Osteoblast (primary cell): Measurements from ENCODE around the gene ROBO2. TPM values are rescaled to one million over a fixed set of nuclear protein-coding genes. Genes with fewer than 3 reads are reported as not detected.

ENCODE experiments used
- DNase-seq: peaks from one replicate; pipeline ENCODE4 v3.0.0; 2011; ENCODE audit warnings: low spot score, mixed read lengths; ENCODE audit not compliant: insufficient read length; ENCODE audit errors: missing footprints
- H2AFZ ChIP-seq: 2 replicates; pipeline ENCODE4 v1.6.0; 2011; ENCODE audit warnings: mild to moderate bottlenecking, low read length
- H3K27ac ChIP-seq: 2 replicates; pipeline ENCODE4 v1.5.1; 2011; ENCODE audit warnings: mild to moderate bottlenecking, low read depth, low read length, moderate library complexity
- H3K27me3 ChIP-seq: 2 replicates; pipeline ENCODE4 v1.6.0; 2012; ENCODE audit warnings: mild to moderate bottlenecking, control low read depth, inconsistent platforms, low read length, moderate library complexity; ENCODE audit not compliant: insufficient read depth
- H3K36me3 ChIP-seq: 2 replicates; pipeline ENCODE4 v1.5.1; 2011; ENCODE audit warnings: mild to moderate bottlenecking, low read length, control low read depth, moderate library complexity; ENCODE audit not compliant: insufficient read depth
- H3K4me1 ChIP-seq: 2 replicates; pipeline ENCODE4 v1.5.1; 2011; ENCODE audit warnings: mild to moderate bottlenecking, low read length, control low read depth, moderate library complexity; ENCODE audit not compliant: insufficient read depth
- H3K4me2 ChIP-seq: 2 replicates; pipeline ENCODE4 v1.6.0; 2011; ENCODE audit warnings: mild to moderate bottlenecking, low read length; ENCODE audit not compliant: insufficient read depth
- H3K4me3 ChIP-seq: fragments of 200-600 bp; sonication (generic); 3 replicates; pipeline ENCODE4 v1.5.1; 2012; ENCODE audit warnings: mild to moderate bottlenecking, low read length, inconsistent platforms; ENCODE audit not compliant: insufficient read depth
- H3K79me2 ChIP-seq: 2 replicates; pipeline ENCODE4 v1.6.0; 2012; ENCODE audit warnings: mild to moderate bottlenecking, low read length, control low read depth, inconsistent platforms; ENCODE audit not compliant: insufficient read depth
- H3K9me3 ChIP-seq: 2 replicates; pipeline ENCODE4 v1.5.1; 2011; ENCODE audit warnings: low read depth, low read length, control low read depth
- H4K20me1 ChIP-seq: 2 replicates; pipeline ENCODE4 v1.6.0; 2012; ENCODE audit warnings: mild to moderate bottlenecking, low read length, control low read depth; ENCODE audit not compliant: insufficient read depth
- CTCF ChIP-seq: IDR thresholded peaks from 2 replicates; pipeline ENCODE4 v1.5.1; 2011; ENCODE audit warnings: mild to moderate bottlenecking, low read depth, low read length, moderate library complexity; ENCODE audit errors: extremely low read depth
- total RNA-seq: library from RNA; depleted of rRNA; stranded (reverse); fragments of >200 nt; gene quantifications from 2 replicates; pipeline ENCODE4 v1.2.3, GENCODE V29; 2012

ROBO2 gene
- total RNA-seq, 1 donor: 0.36 TPM

GRCh38 chr3:77381431-77381830 lies 341.5 kb downstream of the ROBO2 start:
- no peaks in the 10 kb centered on the region for H3K27me3 ChIP-seq
- no peak overlapping the region for H3K4me2 ChIP-seq

GRCh38 chr3:77392181-77392580 lies 352.3 kb downstream of the ROBO2 start:
- no peak for TF ChIP-seq CTCF
- Histone ChIP-seq H3K36me3 (no peaks in the 10 kb centered on the region), H3K27me3 (no peaks in the 10 kb centered on the region), H3K27ac (no peak overlapping the region), H3K9me3 (no peaks in the 10 kb centered on the region), H2AFZ (no peak overlapping the region), H4K20me1 (no peaks in the 10 kb centered on the region), H3K4me2 (no peak overlapping the region), H3K4me1 (no peaks in the 10 kb centered on the region), H3K4me3 (no peak overlapping the region), H3K79me2 (no peaks in the 10 kb centered on the region)
- no peak for DNase-seq

More at GRCh38 chr3:77381431-77381830, 341.5 kb downstream of the ROBO2 start:
- Histone ChIP-seq H2AFZ (no peak overlapping the region), H3K27ac (no peak overlapping the region), H3K79me2 (no peaks in the 10 kb centered on the region), H3K36me3 (no peaks in the 10 kb centered on the region), H3K9me3 (peaks cover 2% of the 10 kb centered on the region), H3K4me3 (no peak overlapping the region), H3K4me1 (no peaks in the 10 kb centered on the region), H4K20me1 (no peaks in the 10 kb centered on the region)
- no peak for DNase-seq
- TF ChIP-seq CTCF: no peak

- no peak for DNase-seq
- Histone ChIP-seq H3K4me3 (no peak overlapping the region), H3K9me3 (no peaks in the 10 kb centered on the region), H3K4me2 (no peak overlapping the region), H3K79me2 (no peaks in the 10 kb centered on the region), H3K4me1 (no peaks in the 10 kb centered on the region), H3K36me3 (no peaks in the 10 kb centered on the region), H4K20me1 (no peaks in the 10 kb centered on the region), H3K27ac (no peak overlapping the region), H2AFZ (no peak overlapping the region), H3K27me3 (no peaks in the 10 kb centered on the region)
- no peak for TF ChIP-seq CTCF
Measured at GRCh38 chr3:77394046-77394445, 354.1 kb downstream of the ROBO2 start.

GRCh38 chr3:77404871-77405270 lies 365.0 kb downstream of the ROBO2 start:
- no peaks in the 10 kb centered on the region for H3K4me1 ChIP-seq
- DNase-seq: no peak
- no peak for TF ChIP-seq CTCF
- no peak overlapping the region for H2AFZ ChIP-seq
- no peaks in the 10 kb centered on the region for H3K27me3 ChIP-seq
- no peaks in the 10 kb centered on the region for H3K9me3 ChIP-seq
- no peaks in the 10 kb centered on the region for H3K36me3 ChIP-seq
- H3K4me2 ChIP-seq: no peak overlapping the region
- no peak overlapping the region for H3K4me3 ChIP-seq
- H4K20me1 ChIP-seq: no peaks in the 10 kb centered on the region
- H3K79me2 ChIP-seq: no peaks in the 10 kb centered on the region
- no peak overlapping the region for H3K27ac ChIP-seq
